GM21381 (cell line): ENCODE results near the gene PCDHA10.
"Not testable (repeated sequence)": the region's sequence is repeated elsewhere in the genome, so short reads cannot be mapped to it uniquely, and the experiment has no call there.

Experiments used
- ATAC-seq: cut with Tn5 transposase; IDR thresholded peaks from one replicate; pipeline ENCODE4 v1.9.1; 2021; ENCODE audit warnings: mild to moderate bottlenecking, moderate library complexity; ENCODE audit not compliant: unreplicated experiment

Gene PCDHA10, protein sequence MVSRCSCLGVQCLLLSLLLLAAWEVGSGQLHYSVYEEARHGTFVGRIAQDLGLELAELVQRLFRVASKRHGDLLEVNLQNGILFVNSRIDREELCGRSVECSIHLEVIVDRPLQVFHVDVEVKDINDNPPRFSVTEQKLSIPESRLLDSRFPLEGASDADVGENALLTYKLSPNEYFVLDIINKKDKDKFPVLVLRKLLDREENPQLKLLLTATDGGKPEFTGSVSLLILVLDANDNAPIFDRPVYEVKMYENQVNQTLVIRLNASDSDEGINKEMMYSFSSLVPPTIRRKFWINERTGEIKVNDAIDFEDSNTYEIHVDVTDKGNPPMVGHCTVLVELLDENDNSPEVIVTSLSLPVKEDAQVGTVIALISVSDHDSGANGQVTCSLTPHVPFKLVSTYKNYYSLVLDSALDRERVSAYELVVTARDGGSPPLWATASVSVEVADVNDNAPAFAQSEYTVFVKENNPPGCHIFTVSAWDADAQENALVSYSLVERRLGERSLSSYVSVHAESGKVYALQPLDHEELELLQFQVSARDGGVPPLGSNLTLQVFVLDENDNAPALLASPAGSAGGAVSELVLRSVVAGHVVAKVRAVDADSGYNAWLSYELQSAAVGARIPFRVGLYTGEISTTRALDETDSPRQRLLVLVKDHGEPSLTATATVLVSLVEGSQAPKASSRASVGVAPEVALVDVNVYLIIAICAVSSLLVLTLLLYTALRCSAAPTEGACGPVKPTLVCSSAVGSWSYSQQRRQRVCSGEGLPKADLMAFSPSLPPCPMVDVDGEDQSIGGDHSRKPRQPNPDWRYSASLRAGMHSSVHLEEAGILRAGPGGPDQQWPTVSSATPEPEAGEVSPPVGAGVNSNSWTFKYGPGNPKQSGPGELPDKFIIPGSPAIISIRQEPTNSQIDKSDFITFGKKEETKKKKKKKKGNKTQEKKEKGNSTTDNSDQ

DNA sequence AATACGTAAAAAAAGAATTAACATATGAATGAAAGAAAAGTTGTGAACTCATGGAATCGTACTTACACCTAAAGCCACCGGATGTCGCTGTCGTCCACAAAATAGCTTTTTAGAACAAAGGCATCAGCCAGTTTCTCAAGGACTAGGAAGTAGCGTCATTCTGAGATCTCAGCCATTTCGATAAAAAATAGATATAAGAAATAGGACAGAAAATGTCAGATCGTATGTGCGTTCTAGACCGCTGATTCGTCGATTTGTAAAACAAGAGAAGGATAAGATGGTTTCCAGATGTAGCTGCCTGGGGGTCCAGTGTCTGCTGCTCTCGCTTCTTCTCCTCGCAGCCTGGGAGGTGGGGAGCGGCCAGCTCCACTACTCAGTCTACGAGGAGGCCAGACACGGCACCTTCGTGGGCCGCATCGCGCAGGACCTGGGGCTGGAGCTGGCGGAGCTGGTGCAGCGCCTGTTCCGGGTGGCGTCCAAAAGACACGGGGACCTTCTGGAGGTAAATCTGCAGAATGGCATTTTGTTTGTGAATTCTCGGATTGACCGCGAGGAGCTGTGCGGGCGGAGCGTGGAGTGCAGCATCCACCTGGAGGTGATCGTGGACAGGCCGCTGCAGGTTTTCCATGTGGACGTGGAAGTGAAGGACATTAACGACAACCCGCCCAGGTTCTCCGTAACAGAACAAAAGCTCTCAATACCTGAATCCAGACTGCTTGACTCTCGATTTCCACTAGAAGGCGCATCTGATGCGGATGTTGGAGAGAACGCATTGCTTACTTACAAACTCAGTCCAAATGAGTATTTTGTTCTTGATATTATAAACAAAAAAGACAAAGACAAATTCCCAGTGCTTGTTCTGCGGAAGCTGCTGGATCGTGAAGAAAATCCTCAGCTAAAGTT is at the start of gene PCDHA10:
TSS of gene PCDHA10 (plus strand) at position 126 of the 903 bp plus-strand sequence. CDS start at position 278, 152 bp downstream.
- no peak for ATAC-seq

DNA sequence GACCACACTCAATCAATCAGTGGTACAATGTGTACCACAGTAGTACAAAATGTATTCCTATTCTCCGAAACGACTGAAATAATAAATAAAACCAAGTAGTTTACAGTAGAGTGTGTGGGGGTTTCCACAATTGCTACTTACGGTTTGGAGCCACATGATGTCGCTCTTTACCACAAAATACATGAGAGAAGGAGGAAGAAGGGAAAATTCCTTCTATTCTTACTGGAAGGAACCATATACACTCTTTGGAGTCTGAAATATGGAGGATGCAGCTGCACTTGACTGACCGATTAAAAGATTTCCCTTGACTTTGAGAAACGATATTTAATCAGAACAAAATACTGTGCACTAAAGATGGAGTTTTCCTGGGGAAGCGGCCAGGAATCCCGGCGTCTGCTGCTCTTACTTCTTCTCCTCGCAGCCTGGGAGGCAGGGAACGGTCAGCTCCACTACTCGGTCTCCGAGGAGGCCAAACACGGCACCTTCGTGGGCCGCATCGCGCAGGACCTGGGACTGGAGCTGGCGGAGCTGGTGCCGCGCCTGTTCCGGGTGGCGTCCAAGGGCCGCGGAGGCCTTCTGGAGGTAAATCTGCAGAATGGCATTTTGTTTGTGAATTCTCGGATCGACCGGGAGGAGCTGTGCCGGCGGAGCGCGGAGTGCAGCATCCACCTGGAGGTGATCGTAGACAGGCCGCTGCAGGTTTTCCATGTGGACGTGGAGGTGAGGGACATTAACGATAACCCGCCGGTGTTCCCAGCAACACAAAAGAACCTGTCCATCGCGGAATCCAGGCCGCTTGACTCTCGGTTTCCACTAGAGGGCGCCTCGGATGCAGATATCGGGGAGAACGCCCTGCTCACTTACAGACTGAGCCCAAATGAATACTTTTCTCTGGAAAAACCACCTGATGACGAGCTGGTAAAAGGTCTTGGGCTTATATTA is 48.6 kb upstream of the PCDHA10 start, which contains the start of gene PCDHA4:
TSS of gene PCDHA4 (plus strand) at position 235 of the 942 bp plus-strand sequence.
- ATAC-seq: no peak

DNA sequence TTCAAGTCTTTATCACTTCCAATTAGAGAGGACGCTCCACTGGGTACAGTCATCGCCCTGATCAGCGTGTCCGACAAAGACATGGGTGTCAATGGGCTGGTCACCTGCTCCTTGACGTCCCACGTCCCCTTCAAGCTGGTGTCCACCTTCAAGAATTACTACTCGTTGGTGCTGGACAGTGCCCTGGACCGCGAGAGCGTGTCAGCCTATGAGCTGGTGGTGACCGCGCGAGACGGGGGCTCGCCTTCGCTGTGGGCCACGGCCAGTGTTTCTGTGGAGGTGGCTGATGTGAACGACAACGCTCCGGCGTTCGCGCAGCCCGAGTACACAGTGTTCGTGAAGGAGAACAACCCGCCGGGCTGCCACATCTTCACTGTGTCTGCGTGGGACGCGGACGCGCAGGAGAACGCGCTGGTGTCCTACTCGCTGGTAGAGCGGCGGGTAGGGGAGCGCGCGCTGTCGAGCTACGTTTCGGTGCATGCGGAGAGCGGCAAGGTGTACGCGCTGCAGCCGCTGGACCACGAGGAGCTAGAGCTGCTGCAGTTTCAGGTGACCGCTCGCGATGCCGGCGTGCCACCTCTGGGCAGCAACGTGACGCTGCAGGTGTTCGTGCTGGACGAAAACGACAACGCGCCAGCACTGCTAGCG is 47.3 kb upstream of the PCDHA10 start:
- not testable (repeated sequence) for ATAC-seq

DNA sequence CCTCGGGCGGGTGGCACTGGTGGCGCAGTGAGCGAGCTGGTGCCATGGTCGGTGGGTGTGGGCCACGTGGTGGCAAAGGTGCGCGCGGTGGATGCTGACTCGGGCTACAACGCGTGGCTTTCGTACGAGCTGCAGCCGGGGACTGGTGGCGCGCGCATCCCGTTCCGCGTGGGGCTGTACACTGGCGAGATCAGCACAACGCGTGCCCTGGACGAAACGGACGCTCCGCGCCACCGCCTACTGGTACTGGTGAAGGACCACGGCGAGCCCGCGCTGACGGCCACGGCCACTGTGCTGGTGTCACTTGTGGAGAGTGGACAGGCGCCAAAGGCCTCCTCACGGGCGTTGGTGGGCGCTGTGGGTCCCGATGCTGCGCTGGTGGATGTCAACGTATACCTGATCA is 46.8 kb upstream of the PCDHA10 start:
- no peak for ATAC-seq

DNA sequence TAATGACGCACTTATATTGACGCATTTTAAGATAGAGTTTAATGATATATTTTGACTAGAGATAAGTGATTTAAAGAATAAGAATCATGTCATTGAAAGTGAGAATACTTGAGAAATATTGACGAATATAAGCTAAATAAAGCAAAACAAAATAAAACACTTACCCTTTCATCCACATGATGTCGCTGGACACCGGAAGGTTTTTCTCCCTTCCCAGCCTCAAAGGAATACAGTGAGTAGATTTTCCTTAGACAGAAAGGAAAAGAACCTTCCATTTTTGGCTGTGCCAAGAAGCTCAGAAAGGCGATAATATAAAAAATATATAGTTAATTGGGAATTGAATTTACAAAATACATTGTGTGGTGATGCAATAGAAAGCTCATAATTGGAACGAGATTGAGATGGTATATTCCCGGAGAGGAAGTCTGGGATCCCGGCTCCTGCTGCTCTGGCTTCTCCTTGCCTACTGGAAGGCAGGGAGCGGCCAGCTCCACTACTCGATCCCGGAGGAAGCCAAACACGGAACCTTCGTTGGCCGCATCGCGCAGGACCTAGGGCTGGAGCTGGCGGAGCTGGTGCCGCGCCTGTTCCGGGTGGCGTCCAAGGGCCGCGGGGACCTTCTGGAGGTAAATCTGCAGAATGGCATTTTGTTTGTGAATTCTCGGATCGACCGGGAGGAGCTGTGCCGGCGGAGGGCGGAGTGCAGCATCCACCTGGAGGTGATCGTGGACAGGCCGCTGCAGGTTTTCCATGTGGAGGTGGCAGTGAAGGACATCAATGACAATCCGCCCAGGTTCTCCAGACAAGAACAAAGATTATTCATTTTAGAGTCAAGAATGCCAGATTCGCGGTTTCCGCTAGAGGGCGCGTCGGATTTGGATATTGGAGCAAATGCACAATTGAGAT is 34.1 kb upstream of the PCDHA10 start, which contains the start of gene PCDHA5:
TSS of gene PCDHA5 (plus strand) at position 239 of the 906 bp plus-strand sequence.
- ATAC-seq: no peak

DNA sequence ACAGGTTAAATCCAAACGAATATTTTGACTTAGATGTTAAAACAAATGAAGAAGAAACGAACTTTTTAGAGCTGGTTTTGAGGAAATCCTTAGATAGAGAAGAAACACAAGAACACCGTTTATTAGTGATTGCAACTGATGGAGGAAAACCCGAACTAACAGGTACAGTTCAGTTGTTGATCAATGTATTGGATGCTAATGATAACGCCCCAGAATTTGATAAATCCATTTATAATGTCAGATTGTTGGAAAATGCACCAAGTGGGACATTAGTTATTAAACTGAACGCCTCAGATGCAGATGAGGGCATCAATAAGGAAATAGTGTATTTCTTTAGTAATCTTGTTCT is 33.4 kb upstream of the PCDHA10 start:
- ATAC-seq: no peak

DNA sequence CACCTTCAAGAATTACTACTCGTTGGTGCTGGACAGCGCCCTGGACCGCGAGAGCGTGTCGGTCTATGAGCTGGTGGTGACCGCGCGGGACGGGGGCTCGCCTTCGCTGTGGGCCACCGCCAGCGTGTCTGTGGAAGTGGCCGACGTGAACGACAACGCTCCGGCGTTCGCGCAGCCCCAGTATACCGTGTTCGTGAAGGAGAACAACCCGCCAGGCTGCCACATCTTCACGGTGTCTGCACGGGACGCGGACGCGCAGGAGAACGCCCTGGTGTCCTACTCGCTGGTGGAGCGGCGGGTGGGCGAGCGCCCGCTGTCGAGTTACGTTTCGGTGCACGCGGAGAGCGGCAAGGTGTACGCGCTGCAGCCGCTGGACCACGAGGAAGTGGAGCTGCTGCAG is 32.7 kb upstream of the PCDHA10 start:
- ATAC-seq: not testable (repeated sequence)

DNA sequence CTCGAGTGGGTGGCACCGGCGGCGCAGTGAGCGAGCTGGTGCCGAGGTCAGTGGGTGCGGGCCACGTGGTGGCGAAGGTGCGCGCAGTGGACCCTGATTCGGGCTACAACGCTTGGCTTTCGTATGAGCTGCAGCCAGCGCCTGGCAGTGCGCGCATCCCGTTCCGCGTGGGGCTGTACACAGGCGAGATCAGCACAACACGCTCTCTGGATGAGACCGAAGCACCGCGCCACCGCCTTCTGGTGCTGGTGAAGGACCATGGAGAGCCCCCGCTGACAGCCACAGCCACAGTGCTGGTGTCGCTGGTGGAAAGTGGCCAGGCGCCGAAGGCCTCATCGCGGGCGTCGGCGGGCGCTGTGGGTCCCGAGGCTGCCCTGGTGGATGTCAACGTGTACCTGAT is 32.2 kb upstream of the PCDHA10 start:
- ATAC-seq: no peak

DNA sequence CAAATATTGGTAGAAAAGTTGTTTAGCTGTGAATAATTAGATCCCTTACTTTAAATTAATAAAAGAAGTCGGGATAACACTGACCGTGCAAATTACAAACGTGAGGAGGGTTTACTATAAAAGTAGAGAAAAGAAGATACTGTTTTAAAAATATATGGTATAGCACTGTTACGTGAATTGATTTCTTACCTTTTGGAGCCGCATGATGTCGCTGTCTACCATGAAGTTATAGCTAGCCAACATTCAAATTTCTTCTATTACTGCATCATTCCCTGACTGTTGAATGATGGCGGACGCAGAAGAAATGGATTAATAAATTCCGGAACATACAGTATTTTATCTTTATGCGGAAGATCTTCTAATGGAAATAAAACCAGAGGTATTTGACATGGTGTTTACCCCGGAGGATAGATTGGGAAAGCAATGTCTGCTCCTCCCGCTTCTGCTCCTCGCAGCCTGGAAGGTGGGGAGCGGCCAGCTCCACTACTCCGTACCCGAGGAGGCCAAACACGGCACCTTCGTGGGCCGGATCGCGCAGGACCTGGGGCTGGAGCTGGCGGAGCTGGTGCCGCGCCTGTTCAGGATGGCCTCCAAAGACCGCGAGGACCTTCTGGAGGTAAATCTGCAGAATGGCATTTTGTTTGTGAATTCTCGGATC is 27.9 kb upstream of the PCDHA10 start, which contains the start of gene PCDHA6:
TSS of gene PCDHA6 (plus strand) at position 257 of the 658 bp plus-strand sequence. CDS start at position 389, 132 bp downstream.
- no peak for ATAC-seq

DNA sequence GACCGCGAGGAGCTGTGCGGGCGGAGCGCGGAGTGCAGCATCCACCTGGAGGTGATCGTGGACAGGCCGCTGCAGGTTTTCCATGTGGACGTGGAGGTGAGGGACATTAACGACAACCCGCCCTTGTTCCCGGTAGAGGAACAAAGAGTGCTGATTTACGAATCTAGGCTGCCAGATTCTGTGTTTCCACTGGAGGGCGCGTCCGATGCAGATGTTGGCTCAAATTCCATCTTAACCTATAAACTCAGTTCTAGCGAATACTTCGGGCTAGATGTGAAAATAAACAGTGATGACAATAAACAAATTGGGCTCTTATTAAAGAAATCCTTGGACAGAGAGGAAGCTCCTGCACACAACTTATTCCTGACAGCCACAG is 27.3 kb upstream of the PCDHA10 start:
- no peak for ATAC-seq

DNA sequence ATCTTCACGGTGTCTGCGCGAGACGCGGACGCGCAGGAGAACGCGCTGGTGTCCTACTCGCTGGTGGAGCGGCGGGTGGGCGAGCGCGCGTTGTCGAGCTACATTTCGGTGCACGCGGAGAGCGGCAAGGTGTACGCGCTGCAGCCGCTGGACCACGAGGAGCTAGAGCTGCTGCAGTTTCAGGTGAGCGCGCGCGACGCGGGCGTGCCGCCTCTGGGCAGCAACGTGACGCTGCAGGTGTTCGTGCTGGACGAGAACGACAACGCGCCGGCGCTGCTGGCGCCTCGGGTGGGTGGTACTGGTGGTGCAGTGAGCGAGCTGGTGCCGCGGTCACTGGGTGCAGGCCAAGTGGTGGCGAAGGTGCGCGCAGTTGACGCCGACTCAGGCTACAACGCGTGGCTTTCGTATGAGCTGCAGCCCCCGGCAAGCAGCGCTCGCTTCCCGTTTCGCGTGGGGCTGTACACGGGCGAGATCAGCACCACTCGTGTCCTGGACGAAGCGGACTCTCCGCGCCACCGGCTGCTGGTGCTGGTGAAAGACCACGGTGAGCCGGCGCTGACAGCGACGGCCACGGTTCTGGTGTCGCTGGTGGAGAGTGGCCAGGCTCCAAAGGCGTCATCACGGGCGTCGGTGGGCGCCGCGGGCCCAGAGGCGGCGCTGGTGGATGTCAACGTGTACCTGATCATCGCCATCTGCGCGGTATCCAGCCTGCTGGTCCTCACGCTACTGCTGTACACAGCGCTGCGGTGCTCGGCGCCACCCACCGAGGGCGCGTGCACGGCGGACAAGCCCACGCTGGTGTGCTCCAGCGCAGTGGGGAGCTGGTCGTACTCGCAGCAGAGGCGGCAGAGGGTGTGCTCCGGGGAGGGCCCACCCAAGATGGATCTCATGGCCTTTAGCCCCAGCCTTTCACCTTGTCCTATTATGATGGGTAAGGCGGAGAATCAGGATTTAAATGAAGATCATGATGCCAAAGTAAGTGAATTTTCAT is 25.9 kb upstream of the PCDHA10 start:
- not testable (repeated sequence) for ATAC-seq

DNA sequence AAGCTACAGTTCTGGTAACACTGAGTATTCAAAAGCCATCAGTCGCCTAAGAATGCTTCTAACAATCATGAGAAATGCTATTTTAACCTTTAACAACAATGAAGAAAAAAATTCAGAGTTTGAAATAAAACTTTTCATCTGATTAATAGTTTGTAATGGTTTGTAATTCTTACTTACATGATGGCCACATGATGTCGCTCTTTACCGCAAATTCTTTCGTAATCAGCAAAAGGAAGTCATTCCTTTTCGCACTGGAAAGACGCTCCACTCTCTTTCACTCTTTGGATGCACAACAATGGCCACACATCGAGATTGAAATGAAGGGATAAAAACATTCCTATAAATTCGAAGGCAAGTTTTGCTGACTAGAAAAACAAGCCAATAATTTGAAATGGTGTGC is 21.7 kb upstream of the PCDHA10 start, which contains the start of gene PCDHA7:
TSS of gene PCDHA7 (plus strand) at position 277 of the 400 bp plus-strand sequence. CDS start at position 392, 115 bp downstream.
- no peak for ATAC-seq

DNA sequence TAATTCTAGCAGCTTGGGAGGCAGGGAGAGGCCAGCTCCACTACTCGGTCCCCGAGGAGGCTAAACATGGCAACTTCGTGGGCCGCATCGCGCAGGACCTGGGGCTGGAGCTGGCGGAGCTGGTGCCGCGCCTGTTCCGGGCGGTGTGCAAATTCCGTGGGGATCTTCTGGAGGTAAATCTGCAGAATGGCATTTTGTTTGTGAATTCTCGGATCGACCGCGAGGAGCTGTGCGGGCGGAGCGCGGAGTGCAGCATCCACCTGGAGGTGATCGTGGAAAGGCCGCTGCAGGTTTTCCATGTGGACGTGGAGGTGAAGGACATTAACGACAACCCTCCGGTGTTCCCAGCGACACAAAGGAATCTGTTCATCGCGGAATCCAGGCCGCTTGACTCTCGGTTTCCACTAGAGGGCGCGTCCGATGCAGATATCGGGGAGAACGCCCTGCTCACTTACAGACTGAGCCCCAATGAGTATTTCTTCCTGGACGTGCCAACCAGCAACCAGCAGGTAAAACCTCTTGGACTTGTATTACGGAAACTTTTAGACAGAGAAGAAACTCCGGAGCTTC is 21.2 kb upstream of the PCDHA10 start:
- not testable (repeated sequence) for ATAC-seq

DNA sequence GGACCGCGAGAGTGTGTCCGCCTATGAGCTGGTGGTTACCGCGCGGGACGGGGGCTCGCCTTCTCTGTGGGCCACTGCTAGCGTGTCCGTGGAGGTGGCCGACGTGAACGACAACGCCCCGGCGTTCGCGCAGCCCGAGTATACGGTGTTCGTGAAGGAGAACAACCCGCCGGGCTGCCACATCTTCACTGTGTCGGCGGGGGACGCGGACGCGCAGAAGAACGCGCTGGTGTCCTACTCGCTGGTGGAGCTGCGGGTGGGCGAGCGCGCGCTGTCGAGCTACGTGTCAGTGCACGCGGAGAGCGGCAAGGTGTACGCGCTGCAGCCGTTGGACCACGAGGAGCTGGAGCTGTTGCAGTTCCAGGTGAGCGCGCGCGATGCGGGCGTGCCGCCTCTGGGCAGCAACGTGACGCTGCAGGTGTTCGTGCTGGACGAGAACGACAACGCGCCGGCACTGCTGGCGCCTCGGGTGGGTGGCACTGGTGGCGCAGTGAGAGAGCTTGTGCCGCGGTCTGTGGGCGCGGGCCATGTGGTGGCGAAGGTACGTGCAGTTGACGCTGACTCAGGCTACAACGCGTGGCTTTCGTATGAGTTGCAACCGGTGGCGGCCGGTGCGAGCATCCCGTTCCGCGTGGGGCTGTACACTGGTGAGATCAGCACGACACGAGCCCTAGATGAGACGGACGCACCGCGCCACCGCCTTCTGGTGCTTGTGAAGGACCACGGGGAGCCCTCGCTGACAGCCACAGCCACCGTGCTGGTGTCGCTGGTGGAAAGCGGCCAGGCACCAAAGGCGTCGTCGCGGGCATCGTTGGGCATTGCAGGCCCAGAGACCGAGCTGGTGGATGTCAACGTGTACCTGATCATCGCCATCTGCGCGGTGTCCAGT is 19.8 kb upstream of the PCDHA10 start:
- ATAC-seq: no peak
